ENCODE data around the gene STBD1.
"Not testable (repeated sequence)": the region's sequence is repeated elsewhere in the genome, so short reads cannot be mapped to it uniquely, and the experiment has no call there.

Gene STBD1

GRCh38 chr4:76277667-76278066 lies 28.9 kb upstream of the STBD1 start:
- no peaks in the 10 kb centered on the region for H3K27me3 ChIP-seq (ENCODE audit: insufficient read depth, insufficient read length)
- no peak overlapping the region for H3K9ac ChIP-seq (ENCODE audit: insufficient read length, low read depth)
- no peaks in the 10 kb centered on the region for H3K4me1 ChIP-seq (ENCODE audit: insufficient read depth, insufficient read length)
- no peak overlapping the region for H3K4me3 ChIP-seq (ENCODE audit: insufficient read length, low read depth)
- no peak for DNase-seq (ENCODE audit: low read depth, low spot score)
- TF ChIP-seq YY1 (IDR thresholded peaks at IDR 0.05; ENCODE audit: insufficient read depth, insufficient read length) (no peak), ZNF274 (IDR thresholded peaks at IDR 0.05; ENCODE audit: low read depth, low read length) (no peak), SUZ12 (IDR thresholded peaks at IDR 0.05; ENCODE audit: extremely low read depth, insufficient read depth, insufficient read length) (no peak)
- no peaks in the 10 kb centered on the region for H3K36me3 ChIP-seq (ENCODE audit: insufficient read depth, insufficient read length, low read length)
- H3K9me3 ChIP-seq (ENCODE audit: insufficient read depth, low read length), result no peaks in the 10 kb centered on the region

- Histone ChIP-seq H3K9me3 (ENCODE audit: insufficient read depth, low read length) (no peaks in the 10 kb centered on the region), H3K9ac (ENCODE audit: insufficient read length, low read depth) (no peak overlapping the region), H3K27me3 (ENCODE audit: insufficient read depth, insufficient read length) (no peaks in the 10 kb centered on the region), H3K36me3 (ENCODE audit: insufficient read depth, insufficient read length, low read length) (no peaks in the 10 kb centered on the region), H3K4me3 (ENCODE audit: insufficient read length, low read depth) (no peak overlapping the region), H3K4me1 (ENCODE audit: insufficient read depth, insufficient read length) (no peaks in the 10 kb centered on the region)
- DNase-seq (ENCODE audit: low read depth, low spot score), result no peak
- TF ChIP-seq ZNF274 (IDR thresholded peaks at IDR 0.05; ENCODE audit: low read depth, low read length) (no peak), SUZ12 (IDR thresholded peaks at IDR 0.05; ENCODE audit: extremely low read depth, insufficient read depth, insufficient read length) (no peak), YY1 (IDR thresholded peaks at IDR 0.05; ENCODE audit: insufficient read depth, insufficient read length) (no peak)
Measured at GRCh38 chr4:76278583-76278982, 27.9 kb upstream of the STBD1 start.

GRCh38 chr4:76279462-76279861 lies 27.1 kb upstream of the STBD1 start:
- TF ChIP-seq ZNF274 (IDR thresholded peaks at IDR 0.05; ENCODE audit: low read depth, low read length) (no peak), YY1 (IDR thresholded peaks at IDR 0.05; ENCODE audit: insufficient read depth, insufficient read length) (no peak), SUZ12 (IDR thresholded peaks at IDR 0.05; ENCODE audit: extremely low read depth, insufficient read depth, insufficient read length) (no peak)
- Histone ChIP-seq H3K9ac (ENCODE audit: insufficient read length, low read depth) (no peak overlapping the region), H3K27me3 (ENCODE audit: insufficient read depth, insufficient read length) (no peaks in the 10 kb centered on the region), H3K9me3 (ENCODE audit: insufficient read depth, low read length) (no peaks in the 10 kb centered on the region), H3K36me3 (ENCODE audit: insufficient read depth, insufficient read length, low read length) (no peaks in the 10 kb centered on the region), H3K4me1 (ENCODE audit: insufficient read depth, insufficient read length) (no peaks in the 10 kb centered on the region), H3K4me3 (ENCODE audit: insufficient read length, low read depth) (no peak overlapping the region)
- DNase-seq (ENCODE audit: low read depth, low spot score), result no peak

GRCh38 chr4:76280488-76281441 lies 25.8 kb upstream of the STBD1 start:
- Histone ChIP-seq H3K36me3 (ENCODE audit: insufficient read depth, insufficient read length, low read length) (no peaks in the 10 kb centered on the region), H3K4me1 (ENCODE audit: insufficient read depth, insufficient read length) (no peaks in the 10 kb centered on the region), H3K4me3 (ENCODE audit: insufficient read length, low read depth) (no peak overlapping the region), H3K27me3 (ENCODE audit: insufficient read depth, insufficient read length) (no peaks in the 10 kb centered on the region), H3K9me3 (ENCODE audit: insufficient read depth, low read length) (no peaks in the 10 kb centered on the region), H3K9ac (ENCODE audit: insufficient read length, low read depth) (no peak overlapping the region)
- DNase-seq (ENCODE audit: low read depth, low spot score), result no peak
- TF ChIP-seq ZNF274 (IDR thresholded peaks at IDR 0.05; ENCODE audit: low read depth, low read length) (no peak), SUZ12 (IDR thresholded peaks at IDR 0.05; ENCODE audit: extremely low read depth, insufficient read depth, insufficient read length) (no peak)

- DNase-seq (ENCODE audit: low read depth, low spot score); H3K9me3 ChIP-seq (ENCODE audit: insufficient read depth, low read length); H3K4me3 ChIP-seq (ENCODE audit: insufficient read length, low read depth); H3K9ac ChIP-seq (ENCODE audit: insufficient read length, low read depth); H3K27me3 ChIP-seq (ENCODE audit: insufficient read depth, insufficient read length); H3K4me1 ChIP-seq (ENCODE audit: insufficient read depth, insufficient read length); H3K36me3 ChIP-seq (ENCODE audit: insufficient read depth, insufficient read length, low read length): not testable (repeated sequence)
Measured at GRCh38 chr4:76281594-76281993, 24.9 kb upstream of the STBD1 start.

GRCh38 chr4:76282941-76283689 lies 23.4 kb upstream of the STBD1 start:
- no peaks in the 10 kb centered on the region for H3K36me3 ChIP-seq (ENCODE audit: insufficient read depth, insufficient read length, low read length)
- no peaks in the 10 kb centered on the region for H3K9me3 ChIP-seq (ENCODE audit: insufficient read depth, low read length)
- H3K4me3 ChIP-seq (ENCODE audit: insufficient read length, low read depth), result no peak overlapping the region
- no peaks in the 10 kb centered on the region for H3K4me1 ChIP-seq (ENCODE audit: insufficient read depth, insufficient read length)
- no peaks in the 10 kb centered on the region for H3K27me3 ChIP-seq (ENCODE audit: insufficient read depth, insufficient read length)
- TF ChIP-seq SUZ12 (IDR thresholded peaks at IDR 0.05; ENCODE audit: extremely low read depth, insufficient read depth, insufficient read length) (no peak), YY1 (IDR thresholded peaks at IDR 0.05; ENCODE audit: insufficient read depth, insufficient read length) (no peak), ZNF274 (IDR thresholded peaks at IDR 0.05; ENCODE audit: low read depth, low read length) (no peak)
- no peak for DNase-seq (ENCODE audit: low read depth, low spot score)
- H3K9ac ChIP-seq (ENCODE audit: insufficient read length, low read depth), result no peak overlapping the region

- H3K36me3 ChIP-seq (ENCODE audit: insufficient read depth, insufficient read length, low read length), result no peaks in the 10 kb centered on the region
- no peaks in the 10 kb centered on the region for H3K27me3 ChIP-seq (ENCODE audit: insufficient read depth, insufficient read length)
- DNase-seq (ENCODE audit: low read depth, low spot score), result no peak
- no peaks in the 10 kb centered on the region for H3K4me1 ChIP-seq (ENCODE audit: insufficient read depth, insufficient read length)
- no peak overlapping the region for H3K9ac ChIP-seq (ENCODE audit: insufficient read length, low read depth)
- H3K4me3 ChIP-seq (ENCODE audit: insufficient read length, low read depth), result no peak overlapping the region
- H3K9me3 ChIP-seq (ENCODE audit: insufficient read depth, low read length), result no peaks in the 10 kb centered on the region
- TF ChIP-seq YY1 (IDR thresholded peaks at IDR 0.05; ENCODE audit: insufficient read depth, insufficient read length) (no peak), SUZ12 (IDR thresholded peaks at IDR 0.05; ENCODE audit: extremely low read depth, insufficient read depth, insufficient read length) (no peak), ZNF274 (IDR thresholded peaks at IDR 0.05; ENCODE audit: low read depth, low read length) (no peak)
Measured at GRCh38 chr4:76283900-76284299, 22.6 kb upstream of the STBD1 start.

GRCh38 chr4:76287811-76288210 lies 18.7 kb upstream of the STBD1 start:
- not testable (repeated sequence) for H3K4me1 ChIP-seq (ENCODE audit: insufficient read depth, insufficient read length)

More at GRCh38 chr4:76287811-76288210, 18.7 kb upstream of the STBD1 start:
- H3K27me3 ChIP-seq (ENCODE audit: insufficient read depth, insufficient read length); H3K9me3 ChIP-seq (ENCODE audit: insufficient read depth, low read length); H3K9ac ChIP-seq (ENCODE audit: insufficient read length, low read depth); H3K36me3 ChIP-seq (ENCODE audit: insufficient read depth, insufficient read length, low read length); DNase-seq (ENCODE audit: low read depth, low spot score); H3K4me3 ChIP-seq (ENCODE audit: insufficient read length, low read depth): not testable (repeated sequence)
